DND-41 (cell line): ENCODE measurements around the gene COG5.

Source experiments
- ATAC-seq: fragments of 200-7000 bp; cut with Tn5 transposase; 3 replicates; pipeline ENCODE4 v1.9.1; 2021; ENCODE audit warnings: low read depth; ENCODE audit not compliant: insufficient read depth
- DNase-seq: peaks from one replicate; pipeline ENCODE4 v3.0.0-alpha.2; 2020
- H2AFZ ChIP-seq: 2 replicates; pipeline ENCODE4 v1.6.0; 2012; ENCODE audit warnings: low read depth, low read length
- H3K27ac ChIP-seq: 2 replicates; pipeline ENCODE4 v1.5.1; 2012; ENCODE audit warnings: low read length, inconsistent platforms
- H3K27me3 ChIP-seq: fragments of 200-600 bp; sonication (generic); 2 replicates; pipeline ENCODE4 v1.6.0; 2012; ENCODE audit warnings: low read length, mild to moderate bottlenecking, inconsistent platforms; ENCODE audit not compliant: insufficient read depth, poor library complexity
- H3K36me3 ChIP-seq: 2 replicates; pipeline ENCODE4 v1.5.1; 2012; ENCODE audit warnings: low read length, inconsistent platforms; ENCODE audit not compliant: insufficient read depth
- H3K4me1 ChIP-seq: 2 replicates; pipeline ENCODE4 v1.5.1; 2012; ENCODE audit warnings: mild to moderate bottlenecking, low read length; ENCODE audit not compliant: insufficient read depth
- H3K4me2 ChIP-seq: 2 replicates; pipeline ENCODE4 v1.6.0; 2012; ENCODE audit warnings: mild to moderate bottlenecking, moderate library complexity, low read length, inconsistent platforms; ENCODE audit not compliant: insufficient read depth
- H3K4me3 ChIP-seq, 2 experiments: fragments of 200-600 bp in 1 of 2; shearing (Covaris generic) in 1 of 2; 2 replicates each; pipeline ENCODE4 v1.5.1; 2012 to 2016; ENCODE audit warnings: inconsistent platforms in 2 of 2, low read length in 2 of 2, mild to moderate bottlenecking in 2 of 2, low read depth in 1 of 2, moderate library complexity in 1 of 2
- H3K79me2 ChIP-seq: 2 replicates; pipeline ENCODE4 v1.6.0; 2012; ENCODE audit warnings: low read length, inconsistent platforms; ENCODE audit not compliant: insufficient read depth
- H3K9ac ChIP-seq: 2 replicates; pipeline ENCODE4 v1.6.0; 2012; ENCODE audit warnings: low read depth, mild to moderate bottlenecking, inconsistent platforms, low read length, moderate library complexity
- H3K9me3 ChIP-seq: 2 replicates; pipeline ENCODE4 v1.5.1; 2012; ENCODE audit warnings: low read length, moderate library complexity, mild to moderate bottlenecking, inconsistent platforms; ENCODE audit not compliant: insufficient read depth, severe bottlenecking
- H4K20me1 ChIP-seq: 2 replicates; pipeline ENCODE4 v1.6.0; 2012; ENCODE audit warnings: low read length; ENCODE audit not compliant: insufficient read depth
- CTCF ChIP-seq: IDR thresholded peaks from 2 replicates; pipeline ENCODE4 v1.5.1; 2012; ENCODE audit warnings: borderline replicate concordance, low read length, moderate library complexity, mild to moderate bottlenecking; ENCODE audit not compliant: poor library complexity, severe bottlenecking; ENCODE audit errors: extremely low read depth
- EZH2 ChIP-seq: IDR thresholded peaks from 3 replicates; pipeline ENCODE4 v1.6.1; 2012; ENCODE audit warnings: borderline replicate concordance, low read depth, mild to moderate bottlenecking, moderate library complexity, low read length, inconsistent platforms; ENCODE audit not compliant: severe bottlenecking

COG5 gene

GRCh38 chr7:107384025-107384424 is 179.7 kb downstream of the COG5 start:
- Histone ChIP-seq H4K20me1 (no peaks in the 10 kb centered on the region), H3K79me2 (no peaks in the 10 kb centered on the region), H3K36me3 (no peaks in the 10 kb centered on the region), H3K27ac (no peak overlapping the region), H3K9ac (no peak overlapping the region), H3K4me2 (no peak overlapping the region), H2AFZ (no peak overlapping the region), H3K4me3 (no peak overlapping the region), H3K9me3 (no peaks in the 10 kb centered on the region), H3K27me3 (no peaks in the 10 kb centered on the region), H3K4me1 (no peaks in the 10 kb centered on the region)
- ATAC-seq (no peak), DNase-seq (no peak)
- TF ChIP-seq EZH2 (no peak), CTCF (peak; percentile 23)

- Histone ChIP-seq H2AFZ (no peak overlapping the region), H4K20me1 (no peaks in the 10 kb centered on the region), H3K4me3 (no peak overlapping the region), H3K27ac (no peak overlapping the region), H3K9me3 (no peaks in the 10 kb centered on the region), H3K4me2 (no peak overlapping the region), H3K27me3 (no peaks in the 10 kb centered on the region), H3K9ac (no peak overlapping the region), H3K36me3 (no peaks in the 10 kb centered on the region), H3K79me2 (no peaks in the 10 kb centered on the region), H3K4me1 (no peaks in the 10 kb centered on the region)
- no peak for TF ChIP-seq CTCF
- no peak for TF ChIP-seq EZH2
- DNase-seq (no peak), ATAC-seq (no peak)
Observed at GRCh38 chr7:107383203-107383602, 180.5 kb downstream of the COG5 start.

GRCh38 chr7:107381453-107381852 is 182.3 kb downstream of the COG5 start:
- H3K79me2 ChIP-seq = no peaks in the 10 kb centered on the region
- H3K4me1 ChIP-seq = no peaks in the 10 kb centered on the region
- TF ChIP-seq EZH2 (no peak), CTCF (no peak)
- DNase-seq = no peak
- no peaks in the 10 kb centered on the region for H4K20me1 ChIP-seq
- ATAC-seq = no peak
- no peak overlapping the region for H3K27ac ChIP-seq
- H3K4me2 ChIP-seq = no peak overlapping the region
- H3K36me3 ChIP-seq = no peaks in the 10 kb centered on the region
- H3K4me3 ChIP-seq = no peak overlapping the region
- H3K9ac ChIP-seq = no peak overlapping the region
- no peaks in the 10 kb centered on the region for H3K9me3 ChIP-seq
- no peak overlapping the region for H2AFZ ChIP-seq
- no peaks in the 10 kb centered on the region for H3K27me3 ChIP-seq

GRCh38 chr7:107373354-107373753 is 190.4 kb downstream of the COG5 start:
- no peak for TF ChIP-seq CTCF
- no peak for TF ChIP-seq EZH2
- no peak overlapping the region for H3K9ac ChIP-seq
- H3K4me1 ChIP-seq = no peaks in the 10 kb centered on the region
- H3K4me2 ChIP-seq = no peak overlapping the region
- no peak overlapping the region for H3K4me3 ChIP-seq
- H4K20me1 ChIP-seq = no peaks in the 10 kb centered on the region
- H3K9me3 ChIP-seq = no peaks in the 10 kb centered on the region
- H2AFZ ChIP-seq = no peak overlapping the region
- H3K27ac ChIP-seq = no peak overlapping the region
- ATAC-seq (no peak), DNase-seq (no peak)
- H3K27me3 ChIP-seq = no peaks in the 10 kb centered on the region
- no peaks in the 10 kb centered on the region for H3K79me2 ChIP-seq
- H3K36me3 ChIP-seq = peaks cover 3% of the 10 kb centered on the region; the same call in 1 of the 2 replicates
